NCI-H2227 treated with DMSO at 0.1 percent for 48 hours (cell line): ENCODE data around the gene SIDT2.
"Not testable (repeated sequence)": the region's sequence is repeated elsewhere in the genome, so short reads cannot be mapped to it uniquely, and the experiment has no call there.

ENCODE experiments used
- DNase-seq: peaks from one replicate; lab custom pipeline; 2025; lab: John Stamatoyannopoulos, UW

SIDT2 gene

DNA sequence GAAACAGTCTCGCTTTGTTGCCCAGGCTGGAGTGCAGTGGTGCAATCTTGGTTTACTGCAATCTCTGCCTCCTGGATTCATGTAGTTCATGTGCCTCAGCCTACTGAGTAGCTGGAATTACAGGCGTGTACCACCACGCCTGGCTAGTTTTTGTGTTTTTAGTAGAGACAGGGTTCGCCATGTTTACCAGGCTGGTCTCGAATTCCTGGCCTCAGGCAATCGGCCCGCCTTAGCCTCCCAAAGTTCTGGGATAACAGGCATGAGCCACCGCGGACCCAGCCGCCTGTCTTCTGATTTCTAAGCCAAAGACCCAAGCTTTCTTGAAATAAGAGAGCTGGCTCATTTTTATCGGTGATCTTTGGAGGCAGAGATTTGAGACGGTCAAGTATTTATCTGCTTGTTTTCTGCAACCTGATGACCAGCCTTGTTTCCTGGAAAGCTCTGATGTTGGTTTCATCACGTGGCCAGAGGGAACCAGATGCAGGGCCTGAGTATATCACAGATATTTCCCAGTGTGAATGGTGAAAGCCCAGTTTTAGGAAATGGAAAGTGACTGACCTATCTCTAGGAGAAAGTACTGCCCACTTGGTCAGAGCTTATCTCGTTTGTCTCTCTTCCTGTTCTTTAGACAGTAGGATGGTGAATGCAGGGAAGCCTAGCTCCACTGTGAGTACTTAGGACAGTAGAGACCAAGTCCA lies 5.7 kb upstream of the SIDT2 start:
- no peak for DNase-seq

- no peak for DNase-seq
Observed at GRCh38 chr11:117175104-117175503, 3.4 kb upstream of the SIDT2 start.

- no peak for DNase-seq
Observed at GRCh38 chr11:117175781-117176180, 2.8 kb upstream of the SIDT2 start.

DNA sequence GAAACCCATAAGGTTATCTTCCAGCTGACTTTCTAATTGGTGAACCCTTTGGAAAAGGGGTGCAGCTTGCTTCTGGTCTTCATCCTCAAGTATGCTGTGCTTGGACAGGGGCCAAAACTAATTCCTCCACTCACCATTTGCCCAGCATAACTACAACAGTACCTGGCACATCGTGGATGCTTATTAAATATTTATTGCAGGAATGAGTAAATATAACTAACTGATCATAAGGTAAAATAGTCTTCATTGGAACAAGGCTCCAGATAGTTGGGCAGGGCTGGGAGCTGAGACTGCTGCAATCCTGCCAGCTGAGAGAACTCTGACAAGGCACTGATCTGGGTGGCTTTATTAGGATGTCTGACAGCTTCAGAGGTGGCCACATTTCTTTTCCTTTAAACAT lies 2.4 kb upstream of the SIDT2 start:
- no peak for DNase-seq

GRCh38 chr11:117177534-117178209 lies 871 bp upstream of the SIDT2 start:
- DNase-seq, result no peak

- DNase-seq, result no peak
Observed at GRCh38 chr11:117179048-117179999, 781 bp downstream of the SIDT2 start.

DNA sequence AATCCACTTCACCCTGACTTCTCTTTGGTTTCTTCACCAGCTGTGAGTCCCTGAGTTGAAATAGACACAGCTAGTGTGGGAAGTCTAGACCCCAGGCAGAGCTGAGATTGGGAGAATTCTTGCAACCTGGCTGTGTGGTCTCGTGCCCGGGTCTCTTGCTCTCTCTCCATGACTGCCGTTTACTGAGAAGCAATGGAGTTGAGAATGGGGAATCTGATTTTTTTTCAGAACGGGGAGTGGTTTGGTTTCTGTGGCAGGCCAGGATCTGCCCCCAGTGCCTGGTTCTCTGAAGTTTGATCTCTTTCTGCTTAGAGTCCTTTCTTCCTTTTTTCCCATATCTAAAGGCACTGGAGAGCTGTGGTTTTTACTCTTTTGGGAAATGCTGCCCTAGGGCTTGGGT lies 1.5 kb downstream of the SIDT2 start:
- DNase-seq, result no peak

DNA sequence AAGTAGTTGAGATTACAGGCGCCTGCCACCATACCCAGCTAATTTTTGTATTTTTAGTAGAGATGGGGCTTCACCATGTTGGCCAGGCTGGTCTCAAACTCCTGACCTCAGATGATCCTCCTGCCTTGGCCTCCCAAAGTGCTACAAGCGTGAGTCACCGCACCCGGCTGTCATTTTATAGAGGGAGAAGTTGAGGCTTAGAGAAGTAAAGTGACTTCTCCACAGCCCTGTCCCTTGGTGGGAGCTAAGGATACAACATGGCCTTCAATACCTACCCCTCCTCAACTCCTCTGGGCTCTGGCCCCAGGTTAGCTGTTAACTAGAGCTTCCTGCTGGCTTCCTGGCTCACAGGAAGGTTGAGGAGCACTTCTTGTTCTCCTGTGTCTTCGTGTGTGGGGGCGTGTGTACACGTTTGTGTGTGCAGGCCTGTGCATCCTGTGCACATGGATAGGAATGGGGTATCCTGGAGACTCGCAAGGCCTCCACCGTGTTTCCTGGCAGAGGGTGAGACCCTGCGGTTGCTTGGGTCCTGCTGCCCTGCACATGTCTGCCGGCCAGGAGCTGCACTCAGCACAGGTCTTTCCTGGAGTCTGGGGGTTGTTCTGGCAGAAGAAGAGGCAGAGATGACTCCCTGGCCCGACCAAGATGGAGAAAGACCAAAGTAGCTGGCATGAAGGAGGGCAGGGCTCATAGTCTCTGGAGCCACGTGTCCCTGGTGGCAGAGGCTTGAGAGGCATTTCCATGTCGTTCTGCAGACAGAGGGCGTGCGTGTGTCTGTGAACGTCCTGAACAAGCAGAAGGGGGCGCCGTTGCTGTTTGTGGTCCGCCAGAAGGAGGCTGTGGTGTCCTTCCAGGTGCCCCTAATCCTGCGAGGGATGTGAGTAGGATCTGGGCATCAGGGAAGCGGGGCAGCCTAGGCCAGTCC lies 2.4 kb downstream of the SIDT2 start:
- DNase-seq, result no peak

DNA sequence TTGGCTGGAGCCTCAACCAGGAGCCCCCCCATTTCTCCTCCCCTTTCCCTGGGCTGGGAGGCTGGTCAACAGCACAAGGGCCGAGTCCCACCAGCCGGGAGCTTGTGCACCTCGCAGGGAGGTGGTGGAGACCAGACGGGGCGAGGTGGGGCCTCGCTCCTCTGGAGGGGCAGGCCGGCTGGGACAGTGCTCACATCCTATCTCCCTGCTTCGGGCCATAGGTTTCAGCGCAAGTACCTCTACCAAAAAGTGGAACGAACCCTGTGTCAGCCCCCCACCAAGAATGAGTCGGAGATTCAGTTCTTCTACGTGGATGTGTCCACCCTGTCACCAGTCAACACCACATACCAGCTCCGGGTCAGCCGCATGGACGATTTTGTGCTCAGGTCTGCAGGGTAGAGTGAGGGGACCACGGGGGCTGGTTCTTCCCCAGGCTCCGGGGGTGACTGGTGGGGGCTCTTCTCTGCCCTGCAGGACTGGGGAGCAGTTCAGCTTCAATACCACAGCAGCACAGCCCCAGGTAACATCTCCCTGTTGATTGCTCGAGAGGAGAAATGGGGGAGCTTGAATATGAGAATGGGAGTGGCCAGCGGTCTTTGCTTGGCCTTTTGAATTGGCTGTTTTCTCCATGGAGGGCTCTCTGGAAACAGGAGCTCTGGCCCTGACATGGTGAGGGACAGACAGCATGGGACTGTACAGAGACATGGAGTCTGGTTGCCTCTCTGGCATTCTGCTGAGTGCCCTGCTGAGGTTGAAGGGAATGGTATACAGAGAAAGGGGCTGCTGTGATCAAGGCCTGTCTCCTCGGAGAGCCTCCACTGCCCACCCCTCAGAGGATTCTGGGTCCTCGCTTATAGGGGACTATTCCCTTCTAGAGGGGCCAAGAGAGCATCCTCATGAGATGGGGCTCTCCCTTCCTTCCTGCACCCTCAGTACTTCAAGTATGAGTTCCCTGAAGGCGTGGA lies 3.3 kb downstream of the SIDT2 start:
- no peak for DNase-seq

DNA sequence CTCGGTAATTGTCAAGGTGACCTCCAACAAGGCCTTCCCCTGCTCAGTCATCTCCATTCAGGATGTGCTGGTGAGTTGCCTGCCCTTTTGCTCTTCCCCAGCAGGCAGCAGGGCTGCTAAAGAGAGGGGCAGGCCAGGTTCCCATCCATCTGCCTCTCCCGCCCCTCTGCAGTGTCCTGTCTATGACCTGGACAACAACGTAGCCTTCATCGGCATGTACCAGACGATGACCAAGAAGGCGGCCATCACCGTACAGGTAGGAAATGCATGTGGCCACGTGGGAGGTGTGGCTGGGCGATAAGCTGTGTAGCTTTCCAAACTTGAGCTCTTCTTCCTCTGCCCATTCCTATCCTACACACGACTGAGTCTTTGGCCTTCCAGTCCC lies 4.0 kb downstream of the SIDT2 start:
- DNase-seq, result no peak

DNA sequence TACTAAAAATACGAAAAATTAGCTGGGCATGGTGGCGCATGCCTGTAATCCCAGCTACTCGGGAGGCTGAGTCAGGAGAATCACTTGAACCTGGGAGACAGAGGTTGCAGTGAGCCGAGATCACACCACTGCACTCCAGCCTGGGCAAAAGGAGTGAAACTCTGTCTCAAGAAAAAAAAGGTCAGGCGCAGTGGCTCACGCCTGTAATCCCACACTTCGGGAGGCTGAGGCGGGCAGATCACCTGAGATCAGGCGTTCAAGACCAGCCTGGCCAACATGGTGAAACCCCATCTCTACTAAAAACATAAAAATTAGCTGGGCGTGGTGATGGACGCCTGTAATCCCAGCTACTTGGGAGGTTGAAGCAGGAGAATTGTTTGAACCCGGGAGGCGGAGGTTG lies 4.6 kb downstream of the SIDT2 start:
- not testable (repeated sequence) for DNase-seq

- DNase-seq, result no peak
Observed at GRCh38 chr11:117183724-117184349, 5.3 kb downstream of the SIDT2 start.

DNA sequence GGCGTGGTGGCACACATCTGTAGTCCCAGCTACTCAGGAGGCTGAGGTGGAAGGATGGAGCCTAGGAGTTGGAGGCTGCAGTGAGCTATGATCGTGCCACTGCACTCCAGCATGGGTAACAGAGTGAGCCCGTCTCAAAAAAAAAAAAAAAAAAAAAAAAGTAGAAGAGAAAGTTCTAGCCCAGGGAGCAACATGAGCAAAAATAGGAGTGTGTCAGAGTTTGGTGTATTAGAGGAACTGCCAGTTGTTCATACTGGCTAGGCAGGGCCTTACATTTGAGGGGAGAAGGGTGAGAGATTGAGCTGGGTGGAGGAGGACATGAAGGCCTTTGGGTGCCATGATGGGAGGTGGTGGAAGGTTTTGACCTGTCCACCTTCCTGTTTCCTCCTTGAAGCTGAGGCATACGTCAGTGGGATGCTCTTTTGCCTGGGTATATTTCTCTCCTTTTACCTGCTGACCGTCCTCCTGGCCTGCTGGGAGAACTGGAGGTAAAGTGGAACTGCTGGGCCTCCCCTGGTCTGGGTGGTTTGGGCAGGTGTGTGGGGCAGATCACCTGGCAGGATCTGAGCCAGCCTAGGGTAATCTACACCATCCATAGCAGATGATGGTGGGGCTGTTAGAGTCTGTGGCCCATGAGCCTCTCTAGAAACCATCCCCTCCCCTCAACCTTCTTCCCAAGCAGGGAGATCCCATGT lies 7.3 kb downstream of the SIDT2 start:
- DNase-seq, result no peak

GRCh38 chr11:117186431-117186761 lies 7.9 kb downstream of the SIDT2 start:
- DNase-seq, result no peak

DNA sequence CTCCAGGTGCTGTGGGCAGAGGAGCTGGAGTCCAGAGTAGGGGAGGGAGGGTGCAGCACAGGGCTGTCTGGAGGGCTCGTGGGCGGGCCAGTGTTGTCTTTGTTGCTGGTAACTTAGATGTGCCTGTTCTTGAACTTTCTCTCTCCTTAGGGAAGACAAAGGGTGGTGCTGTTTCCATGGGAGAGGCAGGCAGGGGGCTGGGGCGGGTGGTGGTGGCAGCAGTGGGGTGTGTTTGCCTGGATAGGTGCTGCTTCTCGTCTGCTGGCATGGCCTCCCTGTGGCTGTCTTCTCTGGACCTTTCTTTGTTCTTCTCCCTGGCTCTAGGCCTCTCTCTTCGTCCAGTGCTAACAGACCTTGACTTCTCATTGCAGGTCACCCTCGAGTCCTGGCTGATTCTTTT lies 8.5 kb downstream of the SIDT2 start:
- no peak for DNase-seq

DNA sequence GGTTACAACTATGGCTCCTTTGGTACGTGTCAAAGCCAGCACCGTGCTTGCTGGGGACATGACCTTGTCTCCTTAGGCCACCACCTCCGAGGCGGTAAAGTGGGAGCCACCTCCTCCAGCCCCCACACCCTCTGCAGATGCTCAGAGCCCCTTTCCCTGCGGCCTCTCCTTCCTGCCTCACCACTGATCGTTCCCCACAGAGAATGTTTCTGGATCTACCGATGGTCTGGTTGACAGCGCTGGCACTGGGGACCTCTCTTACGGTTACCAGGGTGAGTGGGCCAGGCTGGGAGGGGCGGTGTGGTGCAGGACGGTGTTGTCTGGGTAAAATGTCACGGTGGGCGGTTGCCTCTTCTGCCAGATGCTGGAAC lies 8.9 kb downstream of the SIDT2 start:
- DNase-seq, result no peak

- peak; percentile 47 for DNase-seq
Observed at GRCh38 chr11:117187799-117188481, 9.4 kb downstream of the SIDT2 start.

- no peak for DNase-seq
Observed at GRCh38 chr11:117188620-117189081, 10.1 kb downstream of the SIDT2 start.
